AG08396 (cell line): ENCODE data around the gene RDH8.
"Not testable (repeated sequence)": the region's sequence is repeated elsewhere in the genome, so short reads cannot be mapped to it uniquely, and the experiment has no call there.

Experiments used
- DNase-seq: peaks from one replicate; pipeline ENCODE4 v3.0.0; 2012; ENCODE audit warnings: low spot score, mixed read lengths

The RDH8 gene

GRCh38 chr19:10006335-10006708 lies 7.0 kb upstream of the RDH8 start:
- DNase-seq = peak; percentile 48

- no peak for DNase-seq
Observed at GRCh38 chr19:10006752-10007323, 6.4 kb upstream of the RDH8 start.

GRCh38 chr19:10007371-10008183 lies 5.7 kb upstream of the RDH8 start:
- no peak for DNase-seq

- no peak for DNase-seq
Observed at GRCh38 chr19:10008184-10008765, 5.0 kb upstream of the RDH8 start.

GRCh38 chr19:10009714-10010224 lies 3.5 kb upstream of the RDH8 start:
- no peak for DNase-seq

GRCh38 chr19:10010247-10010691 lies 3.0 kb upstream of the RDH8 start, which contains the start of gene COL5A3:
Gene COL5A3 (minus strand): TSS chr19:10010504. CDS start chr19:10010385, 119 bp downstream.
- DNase-seq = peak; percentile 89

GRCh38 chr19:10010939-10011338 lies 2.3 kb upstream of the RDH8 start:
- DNase-seq = no peak

- DNase-seq = no peak
Observed at GRCh38 chr19:10011974-10012373, 1.3 kb upstream of the RDH8 start.

- no peak for DNase-seq
Observed at GRCh38 chr19:10013834-10014618, 743 bp downstream of the RDH8 start.

GRCh38 chr19:10018263-10018662 lies 5.0 kb downstream of the RDH8 start:
- DNase-seq = peak; percentile 34

- DNase-seq = no peak
Observed at GRCh38 chr19:10018786-10019185, 5.5 kb downstream of the RDH8 start.

GRCh38 chr19:10019246-10019645 lies 6.0 kb downstream of the RDH8 start:
- DNase-seq = no peak

- DNase-seq = no peak
Observed at GRCh38 chr19:10020851-10021250, 7.6 kb downstream of the RDH8 start.

- DNase-seq = no peak
Observed at GRCh38 chr19:10021446-10021845, 8.2 kb downstream of the RDH8 start.

GRCh38 chr19:10021863-10022262 lies 8.6 kb downstream of the RDH8 start:
- DNase-seq = no peak

GRCh38 chr19:10023096-10023495 lies 9.8 kb downstream of the RDH8 start:
- DNase-seq = not testable (repeated sequence)

- no peak for DNase-seq
Observed at GRCh38 chr19:10026744-10027143, 13.5 kb downstream of the RDH8 start.

- DNase-seq = peak; percentile 99
Observed at GRCh38 chr19:10027158-10027997, 14.1 kb downstream of the RDH8 start.

GRCh38 chr19:10033614-10034013 lies 20.3 kb downstream of the RDH8 start:
- DNase-seq = no peak

GRCh38 chr19:10036601-10037071 lies 23.4 kb downstream of the RDH8 start:
- no peak for DNase-seq

- no peak for DNase-seq
Observed at GRCh38 chr19:10037367-10037766, 24.1 kb downstream of the RDH8 start.
